ENCODE results near the gene CPA4.
"Not testable (repeated sequence)": the region's sequence is repeated elsewhere in the genome, so short reads cannot be mapped to it uniquely, and the experiment has no call there.

CPA4 gene

GRCh38 chr7:130292682-130293257, at the start of gene CPA4:
Gene CPA4 (plus strand): TSS chr7:130293161. CDS start chr7:130293181, 20 bp downstream.
- no peak for DNase-seq

DNA sequence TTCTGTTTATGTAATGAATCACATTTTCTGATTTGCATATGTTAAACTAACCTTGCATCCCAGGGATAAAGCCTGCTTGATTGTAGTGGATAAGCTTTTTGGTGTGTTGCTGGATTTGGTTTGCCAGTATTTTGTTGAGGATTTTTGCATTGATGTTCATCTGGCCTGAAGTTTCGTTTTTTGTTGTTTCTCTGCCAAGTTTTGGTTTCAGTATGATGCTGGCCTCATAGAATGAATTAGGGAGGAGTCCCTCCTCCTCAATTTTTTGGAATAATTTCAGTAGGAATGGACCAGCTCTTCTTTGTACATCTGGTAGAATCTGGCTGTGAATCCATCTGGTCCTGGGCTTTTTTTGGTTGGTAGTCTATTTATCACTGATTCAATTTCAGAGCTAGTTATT, 49.5 kb upstream of the CPA4 start:
- not testable (repeated sequence) for DNase-seq

- DNase-seq, result not testable (repeated sequence)
These were observed 46.5 kb upstream of the CPA4 start for GRCh38 chr7:130246491-130246890.

- DNase-seq, result not testable (repeated sequence)
These were observed 44.1 kb upstream of the CPA4 start for GRCh38 chr7:130248842-130249241.

DNA sequence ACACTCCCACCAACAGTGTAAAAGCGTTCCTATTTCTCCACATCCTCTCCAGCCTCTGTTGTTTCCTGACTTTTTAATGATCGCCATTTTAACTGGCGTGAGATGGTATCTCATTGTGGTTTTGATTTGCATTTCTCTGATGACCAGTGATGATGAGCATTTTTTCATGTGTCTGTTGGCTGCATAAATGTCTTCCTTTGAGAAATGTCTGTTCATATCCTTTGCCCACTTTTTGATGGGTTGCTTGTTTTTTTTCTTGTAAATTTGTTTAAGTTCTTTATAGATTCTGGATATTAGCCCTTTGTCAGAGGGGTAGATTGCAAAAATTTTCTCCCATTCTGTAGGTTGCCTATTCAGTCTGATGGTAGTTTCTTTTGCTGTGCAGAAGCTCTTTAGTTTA, 43.3 kb upstream of the CPA4 start:
- DNase-seq, result not testable (repeated sequence)

DNA sequence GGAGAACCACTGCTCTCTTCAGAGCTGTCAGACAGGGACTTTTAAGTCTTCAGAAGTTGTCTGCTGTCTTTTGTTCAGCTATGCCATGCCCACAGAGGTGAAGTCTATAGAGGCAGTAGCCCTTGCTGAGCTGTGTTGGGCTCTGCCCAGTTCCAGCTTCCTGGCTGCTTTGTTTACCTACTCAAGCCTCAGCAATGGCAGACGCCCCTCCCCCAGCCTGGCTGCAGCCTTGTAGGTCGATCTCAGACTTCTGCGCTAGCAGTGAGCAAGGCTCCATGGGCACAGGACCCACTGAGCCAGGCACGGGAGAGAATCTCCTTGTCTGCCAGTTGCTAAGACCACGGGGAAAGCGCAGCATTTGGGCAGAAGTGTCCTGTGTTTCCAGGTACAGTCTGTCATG, 38.4 kb upstream of the CPA4 start:
- no peak for DNase-seq

GRCh38 chr7:130256704-130257103, 36.3 kb upstream of the CPA4 start:
- no peak for DNase-seq

- no peak for DNase-seq
These were observed 34.4 kb upstream of the CPA4 start for GRCh38 chr7:130258494-130259078.

DNA sequence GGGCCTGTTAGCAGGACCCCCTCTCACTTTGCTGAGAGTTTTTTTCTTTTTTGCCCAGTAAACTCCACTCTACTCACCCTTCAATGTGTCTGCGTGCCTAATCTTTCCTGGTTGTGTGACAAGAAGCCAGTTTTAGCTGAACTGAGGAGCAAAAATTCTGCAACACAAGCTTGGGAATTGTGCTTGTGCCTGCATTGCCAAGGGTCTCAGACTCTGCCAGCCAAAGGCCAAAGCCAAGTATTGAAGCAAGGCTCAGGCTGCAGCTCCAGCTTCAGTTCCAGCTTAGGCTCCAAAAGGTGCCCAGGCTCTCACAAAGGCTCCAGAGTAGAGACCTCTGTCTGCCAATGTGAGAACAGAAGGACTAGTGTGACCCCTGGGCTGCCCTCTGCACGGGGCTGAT, 30.5 kb upstream of the CPA4 start:
- DNase-seq, result no peak

DNA sequence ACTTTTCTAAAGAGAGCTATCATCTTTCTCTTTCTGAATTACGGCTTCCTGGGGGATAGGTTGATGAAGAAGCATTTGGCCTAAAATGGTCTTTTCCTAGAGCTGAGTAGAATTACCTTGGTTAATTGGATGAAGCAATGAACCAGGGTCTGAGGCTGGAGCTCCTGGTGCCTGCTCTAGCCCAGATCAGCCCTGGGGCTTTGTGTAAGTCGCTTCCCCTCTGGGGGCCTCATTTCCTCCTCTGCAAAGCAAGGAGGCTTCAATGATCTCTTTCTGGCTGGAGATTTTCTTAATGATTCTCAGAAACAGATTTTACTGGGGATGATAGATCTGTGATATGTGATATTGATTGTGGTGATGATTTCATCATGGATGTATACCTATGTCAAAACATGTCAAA, 29.8 kb upstream of the CPA4 start:
- no peak for DNase-seq

DNA sequence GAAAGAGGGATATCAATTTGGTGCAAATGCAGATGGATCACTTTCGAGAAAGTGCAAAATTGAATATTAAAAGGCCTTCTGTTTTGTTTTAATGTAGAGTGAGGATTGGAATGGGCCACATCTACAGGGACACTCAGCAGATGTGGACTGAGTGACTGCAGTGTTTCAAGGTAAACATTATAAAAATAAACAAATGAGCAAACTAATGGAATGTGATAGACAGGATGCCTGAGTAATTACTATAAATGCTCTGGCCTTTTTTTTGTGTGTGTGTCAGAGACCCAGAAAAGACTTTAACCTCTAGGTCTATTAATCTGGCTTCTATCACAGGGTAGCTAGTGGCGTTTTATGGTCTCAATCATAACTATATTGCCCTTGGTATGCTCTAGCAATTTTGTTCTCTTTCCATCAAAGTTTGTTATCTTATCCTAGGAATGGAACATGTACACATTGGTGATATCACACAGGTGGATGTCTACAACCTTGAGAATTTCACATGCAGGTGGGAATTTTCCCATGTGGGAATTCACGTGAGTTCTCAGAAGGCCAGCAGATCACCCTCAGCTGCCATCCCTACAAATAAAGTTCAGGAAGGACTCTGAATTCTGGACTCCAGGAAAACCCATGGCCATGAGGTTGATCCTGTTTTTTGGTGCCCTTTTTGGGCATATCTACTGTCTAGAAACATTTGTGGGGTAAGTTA, 26.6 kb upstream of the CPA4 start, which contains the start of gene CPA2:
Gene CPA2 (plus strand): TSS at position 606 of the 703 bp plus-strand sequence. CDS start 19 bp downstream, at position 625.
- DNase-seq, result no peak

DNA sequence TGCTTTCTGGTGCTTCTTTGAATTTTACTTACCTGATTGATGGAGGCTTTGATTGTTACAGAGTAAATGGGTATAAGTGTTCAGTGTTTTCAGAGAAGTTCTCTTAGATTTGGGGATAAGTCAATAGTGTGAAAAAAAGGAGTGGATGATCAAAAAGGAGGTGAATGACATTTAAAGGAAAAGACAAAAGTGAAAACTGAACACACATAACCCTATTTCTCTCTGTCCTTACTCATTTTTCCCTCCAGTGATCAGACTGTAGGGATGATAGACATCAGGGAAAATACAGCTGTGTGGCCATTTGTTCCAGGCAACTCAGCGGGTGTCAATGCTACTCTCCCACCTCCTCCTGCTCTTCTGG, 26.0 kb upstream of the CPA4 start:
- no peak for DNase-seq

- DNase-seq, result no peak
These were observed 24.3 kb upstream of the CPA4 start for GRCh38 chr7:130268463-130269317.

DNA sequence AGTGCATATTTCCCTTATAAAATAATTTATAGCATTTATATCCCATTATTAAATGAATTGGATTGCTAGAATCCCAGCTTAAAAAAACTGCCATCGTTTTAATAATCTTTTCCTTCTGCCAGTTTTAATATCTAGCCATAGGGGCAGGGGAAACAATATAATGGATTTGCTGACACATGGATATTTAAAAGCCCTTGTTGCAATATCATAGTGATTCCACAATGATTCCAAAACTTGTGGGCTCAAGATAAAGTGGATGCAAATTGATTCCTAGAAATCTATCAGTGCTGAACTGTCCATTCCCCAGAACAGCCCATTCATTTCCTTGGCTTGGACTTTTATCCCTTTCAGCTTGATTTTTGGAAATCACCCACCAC, 23.7 kb upstream of the CPA4 start:
- no peak for DNase-seq

GRCh38 chr7:130270947-130271800, 21.8 kb upstream of the CPA4 start:
- DNase-seq, result no peak

DNA sequence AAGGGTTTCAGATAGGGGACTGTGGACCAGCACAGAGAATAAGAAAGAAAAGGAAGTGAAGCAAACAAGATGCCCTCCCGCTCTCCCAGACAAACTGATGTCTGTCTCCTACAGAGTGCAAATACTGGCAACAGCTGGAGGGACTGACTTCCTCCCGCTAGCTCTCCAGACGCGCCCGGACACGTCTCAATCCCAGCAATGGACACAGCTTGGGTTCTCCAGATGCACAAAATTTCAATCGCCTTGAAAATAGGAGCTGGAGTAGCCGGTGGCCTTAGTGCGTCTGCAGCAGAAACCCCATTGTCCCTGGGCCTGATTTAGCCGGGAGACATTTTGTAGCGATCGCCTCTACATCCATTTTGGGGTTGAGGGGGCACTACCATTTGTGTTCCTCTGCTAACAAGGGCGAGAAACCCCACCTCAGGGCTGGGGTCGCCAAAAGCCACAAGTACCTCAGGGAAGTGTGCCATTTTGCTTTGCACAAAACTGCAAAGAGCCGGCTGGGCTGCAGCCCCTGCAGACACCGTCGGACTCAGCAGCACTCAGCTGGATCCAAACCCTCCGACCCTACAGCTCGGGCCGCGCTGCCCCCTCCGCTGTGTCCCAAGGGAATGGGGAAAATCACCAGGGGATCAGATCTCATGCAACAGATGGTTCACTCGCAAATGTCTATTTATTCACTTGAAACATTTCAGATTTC, 20.4 kb upstream of the CPA4 start:
- DNase-seq, result no peak

DNA sequence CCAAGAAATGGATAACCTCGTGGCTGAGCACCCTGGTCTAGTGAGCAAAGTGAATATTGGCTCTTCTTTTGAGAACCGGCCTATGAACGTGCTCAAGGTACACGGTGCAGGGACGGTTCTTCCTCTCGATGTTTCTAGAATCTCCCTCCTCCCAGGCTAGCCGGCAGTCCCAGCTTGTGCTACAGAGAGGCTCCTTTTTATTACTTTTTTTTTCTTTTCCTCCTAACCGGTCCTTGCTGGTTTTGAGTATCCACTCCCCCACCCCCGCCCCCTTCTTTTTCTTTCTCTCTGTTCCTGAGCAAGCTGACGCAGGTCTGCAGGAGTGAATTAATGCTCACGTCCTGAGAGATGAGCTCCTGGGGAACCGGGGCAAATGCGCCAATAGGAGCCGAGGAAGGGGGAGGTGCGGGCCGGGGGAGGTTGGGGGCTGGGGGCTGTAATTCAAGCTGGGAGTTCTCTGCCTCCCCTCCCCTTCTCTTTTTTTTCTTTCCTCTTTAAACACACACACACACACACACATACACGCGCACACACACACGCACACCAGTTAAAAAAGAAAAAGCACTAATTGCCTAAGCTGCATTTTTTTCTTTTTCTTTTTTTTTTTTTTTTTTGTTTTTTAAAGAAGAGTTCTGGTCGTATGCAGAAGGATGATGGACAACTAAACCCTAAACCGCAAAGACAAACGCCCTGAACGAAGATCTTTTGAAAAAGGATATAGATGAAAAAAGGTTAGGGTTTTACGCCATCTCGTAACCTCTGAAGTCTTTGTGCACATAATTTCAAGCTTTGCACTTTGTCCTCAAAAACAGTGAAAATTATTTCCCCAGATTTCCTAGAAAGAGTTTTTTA, 19.7 kb upstream of the CPA4 start:
- DNase-seq, result peak in 1 of 2 experiments; percentile 2

- DNase-seq, result no peak
These were observed 19.1 kb upstream of the CPA4 start for GRCh38 chr7:130273933-130274255.

DNA sequence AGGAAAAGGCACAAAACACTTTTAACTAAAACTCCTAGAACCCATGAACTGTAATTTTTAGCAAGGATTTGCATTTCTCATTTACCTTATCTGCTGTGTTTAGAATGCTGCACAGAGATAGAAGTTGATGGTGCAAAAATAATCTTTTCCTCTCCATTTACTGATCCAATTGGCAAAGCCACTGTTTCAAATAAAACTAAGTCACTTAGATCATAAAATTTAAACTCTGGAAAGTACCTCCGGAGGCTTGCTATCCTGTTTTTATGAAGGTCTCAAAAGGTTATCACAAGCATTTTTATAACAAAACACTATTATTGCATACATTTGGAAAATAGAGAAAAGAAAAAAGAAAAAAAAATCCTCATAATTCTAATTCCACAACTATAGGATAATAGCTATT, 18.7 kb upstream of the CPA4 start:
- no peak for DNase-seq

DNA sequence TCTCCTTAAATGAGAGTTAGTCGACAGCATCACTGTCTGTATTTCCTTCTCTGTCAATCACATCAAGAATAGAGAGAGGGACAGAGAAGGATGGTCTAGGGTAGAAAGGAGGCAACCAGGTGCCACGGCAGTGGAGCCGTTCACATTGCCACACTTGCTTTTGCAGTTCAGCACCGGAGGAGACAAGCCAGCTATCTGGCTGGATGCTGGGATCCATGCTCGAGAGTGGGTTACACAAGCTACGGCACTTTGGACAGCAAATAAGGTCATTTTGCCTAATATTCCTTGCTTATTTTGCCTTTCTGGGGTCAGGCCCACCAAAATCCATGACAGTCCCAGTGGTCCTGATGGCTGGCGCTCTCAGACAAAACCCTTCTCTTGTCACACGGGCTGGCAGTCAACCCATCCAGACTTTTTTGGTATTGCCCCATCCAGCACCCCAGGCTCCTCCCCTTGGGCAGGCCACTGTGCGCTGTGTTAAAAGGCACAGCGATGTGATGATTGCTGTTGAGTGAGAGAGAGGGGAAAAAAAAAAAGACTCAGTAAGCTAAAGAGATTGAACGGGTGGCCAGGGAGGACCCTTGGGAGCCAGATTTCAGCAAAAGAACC, 17.9 kb upstream of the CPA4 start:
- DNase-seq, result no peak
